Measurements from ENCODE around the gene TMPRSS13.

TMPRSS13 gene

DNA sequence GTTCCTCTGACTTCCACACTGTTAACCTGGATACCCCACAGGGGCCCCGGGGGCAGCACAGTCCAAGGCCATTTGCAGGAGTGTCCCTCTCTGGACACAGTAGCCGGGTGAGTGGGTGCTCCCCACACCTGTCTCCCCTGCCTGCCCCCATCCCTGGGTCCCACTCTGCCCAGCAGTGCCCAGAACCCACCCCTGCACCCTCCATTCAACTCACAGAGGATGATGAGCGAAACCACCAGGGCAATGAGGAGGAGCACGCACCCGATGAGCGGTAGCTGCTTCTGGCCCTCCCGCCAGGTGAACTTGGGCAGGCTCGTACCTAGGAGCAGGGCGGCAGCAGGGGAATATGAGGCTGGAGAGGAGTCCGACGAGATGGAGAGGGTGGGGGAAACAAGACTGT is 12.2 kb downstream of the TMPRSS13 start:
- TF ChIP-seq, protein P1, sequence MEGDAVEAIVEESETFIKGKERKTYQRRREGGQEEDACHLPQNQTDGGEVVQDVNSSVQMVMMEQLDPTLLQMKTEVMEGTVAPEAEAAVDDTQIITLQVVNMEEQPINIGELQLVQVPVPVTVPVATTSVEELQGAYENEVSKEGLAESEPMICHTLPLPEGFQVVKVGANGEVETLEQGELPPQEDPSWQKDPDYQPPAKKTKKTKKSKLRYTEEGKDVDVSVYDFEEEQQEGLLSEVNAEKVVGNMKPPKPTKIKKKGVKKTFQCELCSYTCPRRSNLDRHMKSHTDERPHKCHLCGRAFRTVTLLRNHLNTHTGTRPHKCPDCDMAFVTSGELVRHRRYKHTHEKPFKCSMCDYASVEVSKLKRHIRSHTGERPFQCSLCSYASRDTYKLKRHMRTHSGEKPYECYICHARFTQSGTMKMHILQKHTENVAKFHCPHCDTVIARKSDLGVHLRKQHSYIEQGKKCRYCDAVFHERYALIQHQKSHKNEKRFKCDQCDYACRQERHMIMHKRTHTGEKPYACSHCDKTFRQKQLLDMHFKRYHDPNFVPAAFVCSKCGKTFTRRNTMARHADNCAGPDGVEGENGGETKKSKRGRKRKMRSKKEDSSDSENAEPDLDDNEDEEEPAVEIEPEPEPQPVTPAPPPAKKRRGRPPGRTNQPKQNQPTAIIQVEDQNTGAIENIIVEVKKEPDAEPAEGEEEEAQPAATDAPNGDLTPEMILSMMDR (IDR thresholded peaks at IDR 0.05), result no peak
- no peak overlapping the region for H3K4me3 ChIP-seq (ENCODE audit: low read depth in 1 of 2, low read length in 1 of 2)
- no peak overlapping the region for H3K27ac ChIP-seq
- no peaks in the 10 kb centered on the region for H3K36me3 ChIP-seq
- H3K27me3 ChIP-seq, result no peaks in the 10 kb centered on the region
- H3K4me1 ChIP-seq (ENCODE audit: control insufficient read depth in 1 of 2, insufficient read depth in 1 of 2, low read depth in 1 of 2, low read length in 1 of 2), result no peaks in the 10 kb centered on the region
- no peaks in the 10 kb centered on the region for H3K9me3 ChIP-seq

DNA sequence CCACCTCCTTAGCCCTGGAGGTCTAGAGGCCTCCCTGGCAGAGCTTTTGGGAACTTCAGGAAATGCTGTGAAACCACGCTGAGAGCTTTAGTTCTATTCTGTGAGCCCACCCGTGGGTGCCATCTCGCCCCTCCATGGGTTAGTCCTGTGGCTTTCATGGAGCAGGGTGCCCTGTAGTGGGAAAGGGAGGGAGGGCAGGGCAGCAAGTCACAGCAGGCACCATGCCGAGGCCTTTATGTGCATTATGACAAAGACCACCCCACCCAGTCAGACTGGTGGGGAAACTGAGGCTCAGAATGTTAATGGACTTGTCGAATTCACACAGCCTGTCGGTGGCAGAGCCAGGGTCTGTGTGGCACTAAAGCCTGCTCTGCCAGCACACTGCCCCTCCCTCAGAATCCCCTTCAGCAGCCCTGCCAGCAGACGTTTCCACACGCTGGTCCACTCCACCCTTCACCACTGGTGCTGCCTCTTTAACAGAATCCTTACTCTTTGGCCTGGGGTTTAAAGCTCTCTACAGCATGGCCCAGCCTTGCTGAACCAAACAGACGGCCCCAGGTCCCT is 13.4 kb downstream of the TMPRSS13 start:
- TF ChIP-seq, protein P1 (IDR thresholded peaks at IDR 0.05), result no peak
- Histone ChIP-seq H3K27ac (no peak overlapping the region), H3K36me3 (no peaks in the 10 kb centered on the region), H3K9me3 (no peaks in the 10 kb centered on the region), H3K4me3 (ENCODE audit: low read depth in 1 of 2, low read length in 1 of 2) (no peak overlapping the region), H3K4me1 (ENCODE audit: control insufficient read depth in 1 of 2, insufficient read depth in 1 of 2, low read depth in 1 of 2, low read length in 1 of 2) (no peaks in the 10 kb centered on the region), H3K27me3 (no peaks in the 10 kb centered on the region)

DNA sequence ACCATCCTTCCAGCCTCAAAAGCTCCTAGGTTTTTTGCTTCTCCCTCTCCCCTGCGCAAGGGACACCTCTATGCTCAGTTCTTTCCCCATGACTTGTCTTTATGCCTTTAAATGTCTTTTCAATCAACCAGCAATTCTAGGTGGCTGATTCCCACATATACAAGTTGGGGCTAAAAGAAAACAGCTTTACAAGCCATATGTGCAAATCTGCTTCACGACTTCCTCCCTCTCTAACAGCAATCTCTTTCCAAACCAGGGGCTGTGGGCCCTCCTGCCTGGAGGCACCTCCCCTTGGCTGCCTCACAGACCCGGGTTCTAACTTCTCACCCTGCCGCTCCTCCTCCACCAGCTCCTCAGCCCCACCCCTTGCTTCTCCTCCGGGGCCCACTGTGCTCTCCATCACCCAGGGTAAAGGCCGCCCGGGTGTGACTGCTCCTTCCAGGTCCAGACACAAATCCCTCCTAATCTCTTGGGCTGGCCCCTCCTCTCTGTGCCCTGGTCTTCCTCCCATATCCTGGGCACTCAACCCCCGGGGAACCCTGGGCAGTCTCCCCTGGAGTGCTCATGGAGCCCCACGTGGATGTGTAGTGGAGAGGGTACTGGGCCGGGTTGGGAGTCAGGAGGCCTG is 14.1 kb downstream of the TMPRSS13 start:
- TF ChIP-seq, protein P1 (IDR thresholded peaks at IDR 0.05), result no peak

DNA sequence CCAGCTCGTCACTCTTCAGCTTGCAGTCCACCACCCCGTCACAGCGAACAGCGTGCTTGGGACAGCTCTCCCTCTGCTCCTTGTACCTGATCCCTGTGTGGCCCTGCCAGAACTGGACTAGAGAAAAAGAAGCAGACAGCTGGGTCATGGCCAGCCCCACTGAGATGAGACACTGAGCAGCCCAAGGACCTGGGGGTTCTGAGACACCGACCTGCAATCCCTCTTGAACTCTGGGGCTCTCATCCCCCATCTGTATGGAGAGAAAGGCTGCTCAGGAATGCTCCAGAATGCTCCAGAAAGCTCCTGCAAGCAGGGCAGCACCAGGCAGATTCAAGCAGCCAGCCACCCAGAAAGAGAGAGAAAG is 14.8 kb downstream of the TMPRSS13 start:
- no peak overlapping the region for H3K4me3 ChIP-seq (ENCODE audit: low read depth in 1 of 2, low read length in 1 of 2)
- H3K36me3 ChIP-seq, result no peaks in the 10 kb centered on the region
- no peaks in the 10 kb centered on the region for H3K27me3 ChIP-seq
- H3K4me1 ChIP-seq (ENCODE audit: control insufficient read depth in 1 of 2, insufficient read depth in 1 of 2, low read depth in 1 of 2, low read length in 1 of 2), result no peaks in the 10 kb centered on the region
- H3K27ac ChIP-seq, result no peak overlapping the region
- TF ChIP-seq, protein P1 (IDR thresholded peaks at IDR 0.05), result no peak
- no peaks in the 10 kb centered on the region for H3K9me3 ChIP-seq

More for the DNA sequence above, 14.1 kb downstream of the TMPRSS13 start:
- Histone ChIP-seq H3K27ac (no peak overlapping the region), H3K36me3 (no peaks in the 10 kb centered on the region), H3K27me3 (no peaks in the 10 kb centered on the region), H3K9me3 (no peaks in the 10 kb centered on the region), H3K4me3 (ENCODE audit: low read depth in 1 of 2, low read length in 1 of 2) (no peak overlapping the region), H3K4me1 (ENCODE audit: control insufficient read depth in 1 of 2, insufficient read depth in 1 of 2, low read depth in 1 of 2, low read length in 1 of 2) (no peaks in the 10 kb centered on the region)

DNA sequence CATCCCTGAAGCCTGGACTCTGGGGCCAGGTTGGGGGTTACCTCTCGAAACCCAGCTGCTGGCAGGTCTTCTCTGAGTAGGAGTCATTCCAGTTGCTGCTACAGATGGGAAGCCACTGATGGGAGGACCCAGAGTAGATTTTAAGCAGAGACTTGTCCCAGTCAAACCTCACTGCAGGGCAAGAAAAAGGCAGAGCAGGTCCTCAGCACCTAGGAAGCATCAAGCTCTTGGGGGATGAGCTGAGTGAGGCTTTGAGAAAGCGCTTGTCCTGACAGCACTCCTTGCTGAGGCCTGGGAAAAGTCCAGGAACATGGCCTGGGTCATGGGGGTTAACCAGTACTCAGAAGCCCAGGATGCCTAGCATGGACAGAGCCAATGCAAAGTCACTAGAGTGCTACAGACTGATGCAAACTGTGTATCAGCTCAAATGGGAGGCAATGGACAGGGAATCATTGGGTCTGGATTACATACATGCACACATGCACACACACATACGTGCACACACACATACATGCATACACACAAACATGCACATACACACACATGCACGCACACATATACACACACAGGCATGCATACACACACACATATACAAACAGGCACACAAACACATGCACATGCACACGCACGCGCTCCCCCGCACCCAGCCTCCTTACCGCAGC is 15.3 kb downstream of the TMPRSS13 start:
- no peaks in the 10 kb centered on the region for H3K4me1 ChIP-seq (ENCODE audit: control insufficient read depth in 1 of 2, insufficient read depth in 1 of 2, low read depth in 1 of 2, low read length in 1 of 2)
- no peak overlapping the region for H3K27ac ChIP-seq
- H3K4me3 ChIP-seq (ENCODE audit: low read depth in 1 of 2, low read length in 1 of 2), result no peak overlapping the region
- TF ChIP-seq, protein P1 (IDR thresholded peaks at IDR 0.05), result no peak
- no peaks in the 10 kb centered on the region for H3K9me3 ChIP-seq
- H3K36me3 ChIP-seq, result no peaks in the 10 kb centered on the region
- no peaks in the 10 kb centered on the region for H3K27me3 ChIP-seq
